ENCODE results near the gene KLHL33.
"Not testable (repeated sequence)": the region's sequence is repeated elsewhere in the genome, so short reads cannot be mapped to it uniquely, and the experiment has no call there.

The KLHL33 gene

GRCh38 chr14:20435582-20436362 lies at the start of gene KLHL33:
TSS of gene KLHL33 (minus strand) at chr14:20436166. CDS start at chr14:20435811, 355 bp downstream.
- no peak for DNase-seq

GRCh38 chr14:20482382-20482781 lies 46.4 kb upstream of the KLHL33 start:
- no peak for DNase-seq

- no peak for DNase-seq
These were observed 42.9 kb upstream of the KLHL33 start for GRCh38 chr14:20478894-20479293.

- DNase-seq: no peak
These were observed 41.4 kb upstream of the KLHL33 start for GRCh38 chr14:20477211-20477876.

- no peak for DNase-seq
These were observed 40.8 kb upstream of the KLHL33 start for GRCh38 chr14:20476776-20477175.

DNA sequence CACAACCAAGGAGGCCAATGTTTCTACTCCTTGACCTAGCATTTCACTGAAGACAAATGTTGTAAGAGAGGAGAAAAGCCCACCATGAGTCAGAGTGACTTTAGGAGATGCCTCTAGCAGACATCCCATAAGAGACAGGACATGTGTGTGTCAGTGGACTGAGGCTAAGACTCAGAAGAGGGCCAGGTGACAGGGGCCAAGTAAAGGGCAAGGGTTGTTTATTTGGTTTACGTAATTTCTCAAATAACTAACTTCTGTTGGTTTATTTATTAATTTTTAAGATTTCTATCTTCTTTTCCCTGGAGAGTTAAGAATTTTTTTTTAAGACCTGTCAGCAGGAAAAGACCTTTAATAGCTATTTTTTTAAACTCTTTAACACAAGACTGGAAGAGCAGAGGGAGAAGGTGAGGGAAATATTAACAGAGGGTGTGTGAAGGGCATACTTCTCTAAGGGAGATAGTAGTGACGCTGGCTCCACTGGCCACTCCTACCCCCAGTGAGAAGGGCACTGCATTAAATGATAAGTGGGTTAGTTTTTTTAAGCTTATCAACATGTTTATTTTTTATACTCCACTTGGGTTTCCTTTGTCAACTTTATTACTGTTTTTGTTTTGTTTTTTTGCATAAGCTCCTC lies 36.7 kb upstream of the KLHL33 start:
- DNase-seq: no peak

GRCh38 chr14:20470603-20470901 lies 34.6 kb upstream of the KLHL33 start:
- peak; percentile 31 for DNase-seq

DNA sequence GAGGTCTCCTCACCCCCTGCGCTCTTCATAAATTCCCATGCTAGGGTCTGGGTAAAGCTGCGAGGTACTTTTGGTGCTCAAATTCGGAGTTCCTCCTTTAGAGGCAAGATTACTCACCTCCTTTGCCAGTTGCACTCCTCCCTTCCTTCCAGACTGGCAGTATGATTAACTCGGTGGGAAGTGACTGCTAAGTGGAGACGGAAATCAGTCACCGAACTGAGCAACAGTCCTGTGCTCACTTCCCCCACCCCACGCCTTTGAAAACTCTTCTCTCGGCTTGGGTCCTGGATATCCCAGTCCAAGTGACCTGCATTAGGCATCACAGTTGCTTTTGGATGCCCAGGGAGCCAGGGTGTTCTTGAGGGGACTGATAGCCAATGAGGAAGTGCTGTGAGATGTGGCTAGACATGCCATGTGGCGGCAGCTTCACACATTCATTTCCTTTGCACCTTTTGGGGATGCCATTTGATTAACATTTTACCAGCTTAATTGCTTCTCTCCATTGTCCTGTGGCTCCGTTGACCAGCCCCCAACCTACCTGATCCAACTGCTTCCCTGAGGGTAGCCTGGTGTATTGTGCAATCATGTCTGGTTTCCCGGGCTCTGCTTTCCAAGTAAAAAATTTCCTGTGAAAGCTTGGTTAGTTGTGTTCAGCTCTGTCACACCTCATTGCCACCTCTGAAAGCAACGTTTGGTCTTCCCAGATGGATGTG lies 34.1 kb upstream of the KLHL33 start:
- DNase-seq: peak; percentile 49

DNA sequence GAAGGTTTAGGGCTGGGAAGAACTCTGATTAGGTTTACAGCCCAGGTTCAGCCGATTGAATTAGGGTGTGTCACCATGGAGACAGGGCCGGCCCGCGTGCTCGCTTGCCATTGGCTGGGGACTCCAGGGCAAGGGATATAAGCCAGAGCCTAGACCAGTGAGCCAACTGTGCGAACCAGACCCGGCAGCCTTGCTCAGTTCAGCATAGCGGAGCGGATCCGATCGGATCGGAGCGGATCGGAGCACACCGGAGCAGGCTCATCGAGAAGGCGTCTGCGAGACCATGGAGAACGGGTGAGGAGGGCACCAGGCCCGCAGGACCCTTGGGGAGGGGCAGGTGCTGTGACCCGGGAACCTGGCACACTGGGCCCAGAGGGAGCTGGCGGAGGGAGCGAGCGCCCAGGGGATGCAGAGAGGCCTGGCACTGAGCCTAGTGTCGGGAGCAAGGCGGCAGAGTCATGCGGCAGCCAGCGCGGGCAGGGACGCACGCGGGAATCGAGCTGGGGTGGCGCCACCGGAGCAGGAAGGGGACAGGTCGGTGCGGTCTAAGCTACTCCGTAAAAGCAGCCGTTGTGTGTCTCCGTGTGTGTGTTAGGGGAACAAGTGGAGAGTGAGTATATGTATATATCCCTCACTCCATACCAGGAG lies 33.4 kb upstream of the KLHL33 start, which contains the start of gene PNP:
TSS of gene PNP (plus strand) at position 165 of the 648 bp plus-strand sequence. CDS start at position 284, 119 bp downstream.
- DNase-seq: peak; percentile 95

DNA sequence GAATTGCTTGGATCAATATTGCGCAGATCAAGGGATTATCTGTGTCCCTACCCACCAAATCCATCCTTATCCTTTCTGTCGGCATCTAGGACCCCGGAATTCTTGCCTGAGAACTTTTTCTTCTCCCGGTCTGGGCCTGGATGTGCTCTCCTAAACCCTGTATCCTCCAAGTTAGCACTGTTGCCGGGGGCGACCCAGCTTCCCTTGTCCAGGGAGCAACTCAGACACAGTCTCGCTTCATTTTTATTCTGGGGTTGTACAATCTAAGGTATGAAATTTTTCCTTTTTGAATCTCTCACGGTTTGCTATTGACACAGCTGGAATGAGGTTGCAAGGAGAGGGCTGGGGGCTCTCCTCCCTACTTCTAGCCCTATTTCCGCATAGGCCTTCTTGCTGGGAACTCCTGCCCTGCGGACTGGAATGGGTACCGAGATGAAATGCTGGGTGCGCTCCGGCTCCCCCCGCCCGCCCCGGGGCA lies 32.8 kb upstream of the KLHL33 start:
- no peak for DNase-seq

DNA sequence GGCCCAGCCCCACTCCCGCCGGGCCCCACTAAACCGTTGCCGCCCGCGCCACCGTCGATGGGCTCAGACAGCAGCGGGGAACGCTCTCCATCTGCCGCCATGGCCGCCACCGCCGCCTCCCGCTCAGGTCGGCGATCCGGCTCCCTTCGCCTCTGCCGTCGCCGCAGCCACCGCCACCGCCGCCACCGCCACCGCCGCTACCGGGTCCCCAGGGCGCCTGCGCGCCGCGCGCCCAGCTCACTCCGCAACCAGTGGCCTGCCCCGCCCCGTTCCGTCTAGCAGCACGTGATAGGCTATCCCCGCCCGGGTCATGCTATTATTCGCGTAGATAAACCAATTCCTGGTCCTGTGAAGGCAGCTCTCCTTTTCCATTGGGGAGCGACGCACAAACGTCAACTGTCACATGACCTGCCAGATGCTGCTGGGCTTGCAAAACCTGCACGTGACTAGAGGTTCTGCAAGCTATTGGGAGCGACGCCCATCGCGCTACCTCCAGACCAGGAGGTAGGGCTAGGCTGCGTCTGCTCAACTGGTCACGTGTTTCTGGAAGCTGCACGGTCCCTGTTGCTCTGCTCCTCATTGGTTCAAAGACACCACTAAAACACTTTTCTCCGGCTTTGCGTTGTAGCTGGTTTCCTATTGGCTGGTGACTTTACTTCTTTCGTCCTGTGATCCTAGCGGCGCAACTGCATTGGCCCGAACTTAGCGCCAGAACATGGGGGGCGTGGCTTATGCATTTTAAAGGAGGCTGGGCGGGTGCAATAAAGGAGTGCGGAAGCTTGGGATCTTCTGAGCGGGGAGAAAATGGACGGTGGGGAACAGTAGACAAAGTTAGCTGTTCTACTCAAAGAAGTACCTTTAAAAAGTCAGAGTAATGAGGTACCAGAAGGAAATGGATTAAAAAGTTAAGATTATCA lies 25.5 kb upstream of the KLHL33 start, which contains the start of gene PIP4P1:
TSS of gene PIP4P1 (minus strand) at position 210 of the 917 bp plus-strand sequence. CDS start at position 101, 109 bp downstream.
- DNase-seq: peak; percentile 100

- DNase-seq: peak; percentile 71
These were observed 24.7 kb upstream of the KLHL33 start for GRCh38 chr14:20460458-20461224.

- DNase-seq: no peak
These were observed 22.2 kb upstream of the KLHL33 start for GRCh38 chr14:20458031-20458789.

GRCh38 chr14:20456971-20457370 lies 21.0 kb upstream of the KLHL33 start:
- DNase-seq: no peak

- DNase-seq: peak; percentile 84
These were observed 19.7 kb upstream of the KLHL33 start for GRCh38 chr14:20455355-20456300.

DNA sequence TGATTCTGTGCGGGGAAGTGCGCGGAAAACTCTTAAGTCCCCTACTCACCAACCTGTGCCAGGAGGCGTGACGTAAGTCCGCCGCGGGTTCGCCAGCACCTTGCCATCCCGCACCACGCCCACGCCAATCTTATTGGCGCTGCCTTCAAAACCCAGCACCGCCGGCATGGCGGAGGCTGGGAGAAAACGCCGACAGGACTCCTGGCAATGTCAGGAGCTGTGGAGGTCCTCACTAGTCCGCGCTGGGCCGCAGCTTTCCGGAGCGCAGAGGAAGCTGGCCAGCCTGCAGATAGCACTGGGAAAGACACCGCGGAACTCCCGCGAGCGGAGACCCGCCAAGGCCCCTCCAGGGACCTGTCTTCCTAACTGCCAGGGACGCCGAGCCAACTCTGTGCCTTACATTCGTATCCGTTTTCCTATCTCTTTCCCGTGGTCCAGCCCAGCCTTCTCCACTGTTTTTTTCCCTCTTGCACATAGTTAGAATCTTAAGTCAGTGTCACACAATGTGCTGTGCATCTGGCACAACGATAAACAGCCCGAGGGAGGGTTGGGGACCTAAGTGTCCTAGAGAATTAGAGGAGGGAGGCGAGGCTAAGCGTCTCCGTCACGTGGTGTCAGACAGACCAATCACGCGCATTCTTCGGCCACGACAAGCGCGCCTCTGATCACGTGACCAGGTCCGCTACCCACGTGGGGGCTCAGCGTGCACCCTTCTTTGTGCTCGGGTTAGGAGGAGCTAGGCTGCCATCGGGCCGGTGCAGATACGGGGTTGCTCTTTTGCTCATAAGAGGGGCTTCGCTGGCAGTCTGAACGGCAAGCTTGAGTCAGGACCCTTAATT lies 18.8 kb upstream of the KLHL33 start, which contains the start of the genes APEX1 and OSGEP:
TSS of gene APEX1 (plus strand) at position 711 of the 839 bp plus-strand sequence. CDS start 420 bp downstream, outside the sequence.
TSS of gene OSGEP (minus strand) at position 297 of the 839 bp plus-strand sequence. CDS start at position 168, 129 bp downstream.
- DNase-seq: peak; percentile 99

DNA sequence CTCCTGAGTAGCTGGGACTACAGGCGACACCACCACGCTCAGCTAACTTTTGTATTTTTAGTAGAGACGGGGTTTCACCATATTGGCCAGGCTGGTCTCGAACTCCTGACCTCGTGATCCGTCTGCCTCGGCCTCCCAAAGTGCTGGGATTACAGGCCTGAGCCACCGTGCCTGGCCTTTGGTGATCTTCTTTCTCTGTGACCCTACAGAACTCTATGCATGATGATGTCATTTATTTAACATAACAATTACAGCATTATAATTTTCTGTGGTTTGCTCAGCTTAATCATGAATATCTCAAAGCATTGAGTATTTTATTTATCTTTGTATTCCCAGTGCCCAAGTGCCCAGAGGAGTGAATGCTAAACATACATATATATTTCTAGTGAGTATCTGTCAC lies 16.9 kb upstream of the KLHL33 start:
- not testable (repeated sequence) for DNase-seq
